Endodermal cell (in vitro differentiated cells): Measurements from ENCODE around the gene PDHB. TPM values are rescaled to one million over a fixed set of nuclear protein-coding genes. Genes with fewer than 3 reads are reported as not detected.

Experiments used
- DNase-seq: peaks from one replicate; pipeline ENCODE4 v3.0.0-alpha.2; 2017
- H3K27ac ChIP-seq: 2 replicates; pipeline ENCODE4 v1.5.1; 2013; ENCODE audit warnings: mild to moderate bottlenecking, low read depth, low read length, moderate library complexity
- H3K27me3 ChIP-seq: 2 replicates; pipeline ENCODE4 v1.6.1; 2013; ENCODE audit warnings: mild to moderate bottlenecking, low read length, moderate library complexity; ENCODE audit not compliant: insufficient read depth, control insufficient read depth, poor library complexity, severe bottlenecking
- H3K36me3 ChIP-seq: 2 replicates; pipeline ENCODE4 v1.7.0; 2013; ENCODE audit warnings: mild to moderate bottlenecking, low read length, moderate library complexity; ENCODE audit not compliant: control insufficient read depth, insufficient read depth
- H3K4me1 ChIP-seq: one replicate; pipeline ENCODE4 v1.7.0; 2013; ENCODE audit warnings: low read length; ENCODE audit not compliant: control insufficient read depth, insufficient read depth
- H3K4me3 ChIP-seq: 2 replicates; pipeline ENCODE4 v1.5.1; 2013; ENCODE audit warnings: mild to moderate bottlenecking, low read length, moderate library complexity
- H3K9ac ChIP-seq: 2 replicates; pipeline ENCODE4 v1.6.1; 2013; ENCODE audit warnings: mild to moderate bottlenecking, low read length, moderate library complexity; ENCODE audit not compliant: poor library complexity, severe bottlenecking; ENCODE audit errors: extremely low read depth
- H3K9me3 ChIP-seq: 2 replicates; pipeline ENCODE4 v1.6.1; 2013; ENCODE audit warnings: mild to moderate bottlenecking, low read length, moderate library complexity; ENCODE audit not compliant: control insufficient read depth
- H3K27ac Mint-ChIP-seq: 2 replicates; pipeline ENCODE4 v1.8.0; 2020; ENCODE audit warnings: mixed read lengths
- H3K27me3 Mint-ChIP-seq: 2 replicates; pipeline ENCODE4 v1.8.0; 2021; ENCODE audit warnings: mild to moderate bottlenecking, mixed read lengths; ENCODE audit not compliant: insufficient read depth
- H3K36me3 Mint-ChIP-seq: 2 replicates; pipeline ENCODE4 v1.8.0; 2020; ENCODE audit warnings: low read depth, mixed read lengths
- H3K4me1 Mint-ChIP-seq: 2 replicates; pipeline ENCODE4 v1.8.0; 2020; ENCODE audit warnings: mixed read lengths
- H3K4me3 Mint-ChIP-seq: 2 replicates; pipeline ENCODE4 v1.8.0; 2020; ENCODE audit warnings: mild to moderate bottlenecking, moderate library complexity, mixed read lengths
- H3K9me3 Mint-ChIP-seq: 2 replicates; pipeline ENCODE4 v1.8.0; 2020; ENCODE audit warnings: mild to moderate bottlenecking, mixed read lengths
- CTCF ChIP-seq: fragments of 200-600 bp; sonication (generic); conservative IDR thresholded peaks from 2 replicates; pipeline ENCODE4 v1.5.0; 2021; ENCODE audit warnings: antibody characterized with exemption, mild to moderate bottlenecking
- WGBS, 2 experiments: methylation state at CpG; one replicate each; pipeline versions ENCODE4 v1.1.5 to v1.1.7; 2013; ENCODE audit warnings: missing lambda C conversion rate in 2 of 2, mixed read lengths in 1 of 2; ENCODE audit not compliant: insufficient coverage in 1 of 2, insufficient read length in 1 of 2; 5-methylcytosine and 5-hydroxymethylcytosine counted together
- total RNA-seq, 2 donors: library from RNA; stranded (reverse); fragmentation: NEBNext Ultra II Directional in 1 of 2; extraction: Animal tissue kit (Norgen Biotek cat#: 25700) in 1 of 2; gene quantifications; 2 replicates in 1 of 2; 3 replicates in 1 of 2; pipeline ENCODE4 v1.2.1, GENCODE V29; 2021

The PDHB gene
- total RNA-seq, 2 donors from 2014 or later = 127 to 159 TPM

- peak overlapping the region; percentile 79 for H3K27ac Mint-ChIP-seq
- Histone ChIP-seq H3K4me1 (peaks cover 18% of the 10 kb centered on the region), H3K9ac (peak overlapping the region; percentile 59), H3K36me3 (no peaks in the 10 kb centered on the region), H3K9me3 (no peaks in the 10 kb centered on the region), H3K27me3 (peaks cover 11% of the 10 kb centered on the region), H3K4me3 (peak overlapping the region; percentile 61), H3K27ac (peak overlapping the region; percentile 57)
- no peaks in the 10 kb centered on the region for H3K9me3 Mint-ChIP-seq
- WGBS, 2 experiments = 80 to 89% methylated on average over 9 to 12 of the region's 12 CpGs
- DNase-seq = peak; percentile 52
- H3K4me3 Mint-ChIP-seq = no peak overlapping the region
- H3K36me3 Mint-ChIP-seq = no peaks in the 10 kb centered on the region
- H3K4me1 Mint-ChIP-seq = peaks cover 48% of the 10 kb centered on the region
- no peak for TF ChIP-seq CTCF
- H3K27me3 Mint-ChIP-seq = peaks cover 72% of the 10 kb centered on the region
These were observed 36.9 kb upstream of the PDHB start for GRCh38 chr3:58470363-58471024.

- no peak overlapping the region for H3K27ac ChIP-seq
- 87% methylated on average over 4 of the region's 4 CpGs; no CpG with 5 or more reads in 1 of the 2 experiments for WGBS, 2 experiments
- DNase-seq = no peak
- peaks cover 37% of the 10 kb centered on the region for H3K4me1 Mint-ChIP-seq
- peaks cover 7% of the 10 kb centered on the region for H3K27me3 ChIP-seq
- no peaks in the 10 kb centered on the region for H3K9me3 ChIP-seq
- no peak overlapping the region for H3K9ac ChIP-seq
- no peaks in the 10 kb centered on the region for H3K36me3 ChIP-seq
- peaks cover 58% of the 10 kb centered on the region for H3K27me3 Mint-ChIP-seq
- H3K4me1 ChIP-seq = peaks cover 18% of the 10 kb centered on the region
- no peak overlapping the region for H3K27ac Mint-ChIP-seq
- no peak for TF ChIP-seq CTCF
- H3K9me3 Mint-ChIP-seq = no peaks in the 10 kb centered on the region
- H3K36me3 Mint-ChIP-seq = no peaks in the 10 kb centered on the region
- no peak overlapping the region for H3K4me3 Mint-ChIP-seq
- no peak overlapping the region for H3K4me3 ChIP-seq
These were observed 35.5 kb upstream of the PDHB start for GRCh38 chr3:58469096-58469495.

- peak; percentile 58 for DNase-seq
- Mint-ChIP-seq H3K27me3 (peaks cover 40% of the 10 kb centered on the region), H3K36me3 (no peaks in the 10 kb centered on the region), H3K9me3 (no peaks in the 10 kb centered on the region), H3K27ac (no peak overlapping the region), H3K4me3 (no peak overlapping the region), H3K4me1 (peaks cover 33% of the 10 kb centered on the region)
- Histone ChIP-seq H3K4me3 (no peak overlapping the region), H3K9ac (no peak overlapping the region), H3K9me3 (no peaks in the 10 kb centered on the region), H3K27ac (no peak overlapping the region), H3K4me1 (peaks cover 13% of the 10 kb centered on the region), H3K36me3 (no peaks in the 10 kb centered on the region), H3K27me3 (no peaks in the 10 kb centered on the region)
- TF ChIP-seq CTCF = no peak
- WGBS, 2 experiments = 91 to 95% methylated on average over 4 of the region's 4 CpGs
These were observed 33.4 kb upstream of the PDHB start for GRCh38 chr3:58466899-58467563.
